Measurements from ENCODE around the gene PPP2R5C.

Gene PPP2R5C

DNA sequence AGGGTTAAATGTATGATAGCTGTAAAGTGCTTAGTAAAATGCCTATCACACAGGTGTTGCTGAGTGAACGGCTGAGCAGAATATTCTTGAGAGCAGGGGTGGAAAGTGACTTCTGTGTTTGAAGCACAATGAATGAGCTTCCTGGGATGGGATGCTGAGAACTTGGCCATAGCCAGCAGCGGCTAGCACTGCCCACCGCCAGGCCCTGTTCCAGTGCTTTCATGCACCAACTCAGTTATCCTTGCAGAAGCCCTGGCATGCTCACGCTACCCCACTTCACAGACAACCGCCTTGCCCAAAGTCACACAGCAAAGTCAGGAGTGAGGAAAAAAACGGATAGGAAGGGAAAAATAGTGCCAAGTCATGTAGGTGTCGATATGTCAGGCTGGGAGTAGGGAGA is 213.7 kb downstream of the PPP2R5C start:
- CTCF ChIA-PET: interaction anchor here (1.1 to 5.3 kb wide), 3 partner anchors 10 to 204 kb away, joined by 3 to 19 read pairs (median 3); no protein-coding TSS in a partner anchor
- no peak for TF ChIP-seq CTCF (IDR thresholded peaks at IDR 0.05; ENCODE audit: control extremely low read depth, extremely low read depth, low read depth, missing control alignments)
- DNase-seq (ENCODE audit: extremely low spot score): no peak
- POLR2A ChIA-PET: no interaction called here

Measured in GM10248 (cell line).